ENCODE data around the gene RGS4. TPM values are rescaled to one million over a fixed set of nuclear protein-coding genes. Genes with fewer than 3 reads are reported as not detected.
"Not testable (repeated sequence)": the region's sequence is repeated elsewhere in the genome, so short reads cannot be mapped to it uniquely, and the experiment has no call there.

Gene RGS4
- polyA plus RNA-seq, 6 donors from 2014 or later: not detected

DNA sequence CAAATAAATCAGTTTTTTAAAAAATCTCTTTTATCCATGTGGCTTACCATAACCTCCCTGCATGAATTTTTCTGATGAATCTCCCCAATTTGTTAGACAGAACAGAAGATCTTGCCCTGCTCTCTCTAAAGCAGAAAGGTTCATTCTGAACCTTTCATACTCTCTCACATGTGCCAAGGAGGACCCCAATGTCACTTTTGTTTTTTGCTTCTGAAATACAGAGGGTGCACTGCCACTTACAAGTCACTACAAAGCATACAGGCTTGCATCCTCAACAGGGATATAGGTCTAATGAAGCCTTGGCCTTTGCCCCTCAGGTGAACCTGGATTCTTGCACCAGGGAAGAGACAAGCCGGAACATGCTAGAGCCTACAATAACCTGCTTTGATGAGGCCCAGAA lies 4.8 kb downstream of the RGS4 start:
- DNase-seq (no peak), ATAC-seq (ENCODE audit: low read depth in 2 of 2) (no peak)
- Mint-ChIP-seq H3K9me3 (peaks cover 0 to 6% (median 0%) of the 10 kb centered on the region in 7 donors), H3K4me1 (peaks cover 0 to 3% (median 0%) of the 10 kb centered on the region in 3 donors), H3K27me3 (peaks cover 25 to 41% (median 27%) of the 10 kb centered on the region in 3 donors), H3K4me3 (no peak overlapping the region), H3K36me3 (no peaks in the 10 kb centered on the region), H3K27ac (no peak overlapping the region)

DNA sequence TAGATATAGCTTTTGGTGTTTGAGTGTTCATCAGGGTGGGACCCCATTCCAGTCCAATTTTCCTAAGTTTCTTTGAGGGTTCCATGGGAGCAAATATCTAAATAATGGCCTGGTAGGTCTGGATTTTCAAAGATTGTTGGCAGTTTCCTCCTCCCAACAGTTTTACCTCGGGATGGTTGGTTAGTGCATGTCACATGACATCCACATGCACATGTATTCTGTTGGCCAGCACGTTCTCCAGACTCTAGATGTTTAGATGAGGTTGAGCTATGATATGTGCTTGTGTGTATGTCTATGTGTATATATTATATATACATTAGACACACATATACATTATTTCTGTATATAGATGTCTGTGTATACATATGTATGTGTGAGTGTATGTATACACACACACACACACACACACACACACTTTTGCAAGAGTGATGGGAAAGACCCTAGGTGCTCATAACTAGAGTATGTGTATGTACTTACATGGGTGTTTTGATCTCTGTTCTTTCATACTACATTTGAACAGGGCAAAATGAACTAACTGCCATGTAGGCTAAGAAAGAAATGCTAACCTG lies 5.6 kb downstream of the RGS4 start:
- no peak for ATAC-seq (ENCODE audit: low read depth in 2 of 2)

DNA sequence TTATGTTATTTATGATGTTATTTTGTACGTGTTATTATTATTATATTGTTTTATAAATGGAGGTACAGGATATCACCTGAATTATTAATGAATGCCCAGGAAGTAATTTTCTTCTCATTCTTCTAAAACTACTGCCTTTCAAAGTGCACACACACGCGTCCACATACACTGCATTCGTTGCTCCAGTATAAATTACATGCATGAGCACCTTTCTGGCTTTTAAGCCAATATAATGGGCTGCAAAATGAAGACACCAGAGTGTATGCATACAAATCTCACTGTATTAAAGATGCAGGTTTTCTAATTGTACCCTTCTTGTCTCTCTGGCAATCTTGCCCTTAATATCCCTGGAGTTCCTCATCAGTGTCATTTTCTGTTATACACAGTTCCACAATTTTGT lies 6.9 kb downstream of the RGS4 start:
- no peak for ATAC-seq (ENCODE audit: low read depth in 2 of 2)
- Mint-ChIP-seq H3K36me3 (no peaks in the 10 kb centered on the region), H3K4me3 (no peak overlapping the region), H3K9me3 (peaks cover 0 to 8% (median 0%) of the 10 kb centered on the region in 7 donors), H3K4me1 (peaks cover 0 to 3% (median 0%) of the 10 kb centered on the region in 3 donors), H3K27me3 (peaks cover 14 to 27% (median 22%) of the 10 kb centered on the region in 3 donors), H3K27ac (no peak overlapping the region)
- DNase-seq: no peak

More for the DNA sequence above, 5.6 kb downstream of the RGS4 start:
- Mint-ChIP-seq H3K27ac (no peak overlapping the region), H3K9me3 (peaks cover 0 to 6% (median 0%) of the 10 kb centered on the region in 7 donors), H3K27me3 (peaks cover 17 to 33% (median 27%) of the 10 kb centered on the region in 3 donors), H3K36me3 (no peaks in the 10 kb centered on the region), H3K4me3 (no peak overlapping the region), H3K4me1 (peaks cover 0 to 3% (median 0%) of the 10 kb centered on the region in 3 donors)
- DNase-seq: no peak

DNA sequence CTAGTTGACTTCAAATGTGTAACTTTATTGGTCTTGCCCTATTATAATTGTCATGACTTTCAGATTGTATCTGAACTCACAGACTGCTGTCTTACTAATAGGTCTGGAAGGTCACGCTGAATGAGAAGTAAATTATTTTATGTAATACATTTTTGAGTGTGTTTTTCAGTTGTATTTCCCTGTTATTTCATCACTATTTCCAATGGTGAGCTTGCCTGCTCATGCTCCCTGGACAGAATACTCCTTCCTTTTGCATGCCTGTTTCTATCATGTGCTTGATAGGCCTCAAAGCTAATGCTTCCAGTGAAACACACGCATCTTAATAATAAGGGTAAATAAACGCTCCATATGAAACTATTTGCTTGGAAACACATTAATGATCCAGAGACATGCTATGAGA lies 7.3 kb downstream of the RGS4 start:
- H3K27ac Mint-ChIP-seq: no peak overlapping the region
- DNase-seq: no peak
- no peak overlapping the region for H3K4me3 Mint-ChIP-seq
- no peak for ATAC-seq (ENCODE audit: low read depth in 2 of 2)
- peaks cover 14 to 27% (median 19%) of the 10 kb centered on the region in 3 donors for H3K27me3 Mint-ChIP-seq
- no peaks in the 10 kb centered on the region for H3K36me3 Mint-ChIP-seq
- peaks cover 0 to 3% (median 0%) of the 10 kb centered on the region in 3 donors for H3K4me1 Mint-ChIP-seq
- peaks cover 0 to 8% (median 0%) of the 10 kb centered on the region in 7 donors for H3K9me3 Mint-ChIP-seq

DNA sequence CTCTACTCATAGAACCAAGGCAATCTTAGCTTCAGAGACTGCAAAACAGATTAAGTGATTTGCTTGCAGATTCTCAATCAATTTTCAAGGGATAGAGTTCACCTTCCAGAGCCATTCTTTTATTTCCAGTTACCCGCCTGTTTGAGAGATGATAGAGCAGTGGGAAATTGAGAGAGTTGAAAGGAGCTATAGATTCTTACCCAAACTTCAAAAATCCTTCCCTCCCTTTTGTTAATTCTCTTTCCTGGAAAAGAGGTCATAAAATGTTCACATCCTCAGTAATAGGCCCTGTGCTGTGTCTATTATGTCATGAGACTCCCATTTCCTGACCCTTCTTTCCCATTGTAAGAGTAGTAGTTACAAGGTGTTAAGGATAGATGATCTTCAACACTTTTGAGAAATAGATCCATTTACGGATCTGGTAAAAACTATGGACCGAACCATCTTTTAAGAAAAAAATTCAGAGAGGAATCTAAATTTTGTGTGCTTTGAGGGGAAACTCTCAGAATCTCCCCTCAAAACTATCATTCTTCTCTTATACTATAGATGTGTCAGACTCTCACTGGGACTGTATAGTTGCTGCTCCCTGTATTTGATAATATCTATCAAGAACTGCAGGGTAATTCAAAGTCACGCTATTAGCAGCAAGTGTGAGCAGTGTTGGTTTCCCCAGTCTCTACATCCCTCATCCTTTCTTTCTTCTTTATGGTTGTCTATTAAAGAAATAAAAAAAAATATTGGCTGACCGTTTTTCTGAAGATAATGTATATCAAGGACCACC lies 8.0 kb downstream of the RGS4 start:
- no peak for ATAC-seq (ENCODE audit: low read depth in 2 of 2)
- no peaks in the 10 kb centered on the region for H3K36me3 Mint-ChIP-seq
- no peaks in the 10 kb centered on the region for H3K4me1 Mint-ChIP-seq
- no peak overlapping the region for H3K4me3 Mint-ChIP-seq
- no peak overlapping the region for H3K27ac Mint-ChIP-seq
- H3K27me3 Mint-ChIP-seq: peaks cover 14 to 27% (median 19%) of the 10 kb centered on the region in 3 donors
- no peak for DNase-seq
- peaks cover 0 to 8% (median 0%) of the 10 kb centered on the region in 7 donors for H3K9me3 Mint-ChIP-seq

DNA sequence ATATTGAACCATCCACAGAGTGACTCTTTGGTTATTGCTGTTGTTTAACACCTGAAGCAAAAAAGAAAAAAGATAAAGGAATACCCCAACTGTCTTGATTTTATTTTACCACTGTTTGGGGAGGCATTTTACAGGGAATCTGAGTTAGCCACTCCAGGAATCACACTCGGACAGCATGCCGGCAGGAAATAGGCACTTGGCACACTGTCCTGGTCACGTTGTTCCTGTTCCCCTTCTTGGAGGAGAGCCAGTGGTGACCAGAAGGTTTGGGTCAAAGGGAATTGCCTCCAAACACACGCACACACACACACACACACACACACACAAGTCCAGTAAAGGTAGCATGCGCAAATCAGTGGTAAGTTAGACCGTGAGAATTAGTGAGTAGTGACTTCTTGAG lies 13.8 kb downstream of the RGS4 start:
- Mint-ChIP-seq H3K4me1 (no peaks in the 10 kb centered on the region), H3K36me3 (no peaks in the 10 kb centered on the region), H3K9me3 (peaks cover 0 to 4% (median 2%) of the 10 kb centered on the region in 7 donors), H3K27ac (no peak overlapping the region), H3K27me3 (no peaks in the 10 kb centered on the region), H3K4me3 (no peak overlapping the region)
- ATAC-seq (ENCODE audit: low read depth in 2 of 2) (no peak), DNase-seq (no peak)

DNA sequence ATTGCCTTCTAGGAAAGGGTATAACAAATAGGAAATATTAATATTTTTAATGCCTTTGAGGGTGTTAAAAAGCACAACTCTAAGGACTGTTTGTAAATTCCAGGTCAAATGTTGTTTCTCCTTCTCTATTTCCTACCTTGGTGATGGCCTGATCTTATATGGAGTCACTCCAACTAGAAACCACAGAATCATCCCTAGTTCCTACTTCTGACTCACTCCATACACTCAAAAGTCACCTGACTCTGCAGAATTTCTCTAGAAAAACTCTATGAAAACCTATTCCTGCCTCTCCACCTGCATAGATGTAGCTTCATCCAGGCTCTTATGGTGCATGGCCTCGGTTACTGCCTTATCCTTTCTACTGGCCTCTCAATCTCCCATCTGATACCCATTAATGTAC lies 14.5 kb downstream of the RGS4 start:
- peaks cover 0 to 3% (median 2%) of the 10 kb centered on the region in 7 donors for H3K9me3 Mint-ChIP-seq
- no peaks in the 10 kb centered on the region for H3K36me3 Mint-ChIP-seq
- no peaks in the 10 kb centered on the region for H3K27me3 Mint-ChIP-seq
- H3K4me3 Mint-ChIP-seq: no peak overlapping the region
- DNase-seq (no peak), ATAC-seq (ENCODE audit: low read depth in 2 of 2) (no peak)
- H3K27ac Mint-ChIP-seq: no peak overlapping the region
- H3K4me1 Mint-ChIP-seq: no peaks in the 10 kb centered on the region

DNA sequence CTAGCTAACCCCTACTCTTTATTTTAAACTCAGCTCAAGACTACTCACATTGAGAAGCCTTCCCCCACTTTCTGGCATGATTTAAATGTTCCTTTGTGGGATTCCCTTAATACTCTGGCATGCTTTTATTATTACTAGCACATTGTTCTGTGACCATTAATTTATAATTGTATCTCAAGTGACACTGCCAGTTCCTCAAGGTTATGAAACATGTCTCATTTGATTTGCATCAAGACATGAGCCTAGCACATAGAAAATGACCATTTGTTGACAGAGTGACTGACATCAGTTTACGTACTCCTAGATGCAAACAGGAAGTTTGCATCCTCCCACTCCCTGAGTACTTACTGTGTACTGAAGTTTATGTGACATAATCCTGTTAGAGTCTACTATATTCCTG lies 15.2 kb downstream of the RGS4 start:
- Mint-ChIP-seq H3K27me3 (no peaks in the 10 kb centered on the region), H3K9me3 (peaks cover 0 to 6% (median 4%) of the 10 kb centered on the region in 7 donors), H3K4me1 (no peaks in the 10 kb centered on the region), H3K36me3 (no peaks in the 10 kb centered on the region), H3K27ac (peak overlapping the region in 1 of 6 donors; percentile 5), H3K4me3 (no peak overlapping the region)
- ATAC-seq (ENCODE audit: low read depth in 2 of 2) (no peak), DNase-seq (no peak)

DNA sequence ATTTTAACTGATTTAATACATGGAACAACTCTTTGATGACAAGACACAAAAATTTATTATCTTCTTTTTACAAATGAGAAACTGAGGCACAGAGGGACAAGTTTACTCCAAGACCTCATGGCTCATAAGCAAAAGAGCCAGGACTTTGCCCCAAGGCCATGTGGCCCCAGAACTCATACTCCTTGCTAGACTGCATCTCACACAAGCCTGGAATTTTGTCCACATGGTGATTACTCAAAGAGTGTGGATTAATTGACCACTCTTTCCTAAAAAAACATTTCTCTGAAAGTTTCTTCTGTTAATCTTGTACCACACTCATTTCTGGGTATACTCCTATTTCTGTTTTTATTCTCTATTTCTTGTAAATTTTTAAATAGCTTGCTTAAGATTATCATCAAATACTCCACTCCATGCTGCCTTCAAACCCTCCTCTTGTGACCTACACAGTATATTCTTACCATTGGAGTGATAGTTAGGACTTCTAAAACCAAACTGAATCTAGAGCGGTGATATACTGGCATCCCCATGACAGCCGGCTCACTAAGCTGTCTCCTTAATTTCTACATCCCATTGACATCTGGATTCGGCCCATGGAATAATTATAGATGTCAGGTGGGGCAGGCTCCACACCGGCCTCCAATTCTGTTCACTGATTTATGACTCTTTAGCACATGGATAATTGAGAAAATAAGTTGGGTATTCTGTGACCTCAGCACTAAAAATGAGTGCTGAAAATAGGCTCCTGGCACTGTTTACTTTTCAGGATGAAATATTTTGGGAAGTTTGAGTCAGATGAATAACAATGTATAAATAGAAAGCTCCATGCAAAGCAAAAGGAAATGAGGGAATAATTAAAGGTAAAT lies 16.1 kb downstream of the RGS4 start:
- Mint-ChIP-seq H3K9me3 (peaks cover 0 to 6% (median 3%) of the 10 kb centered on the region in 7 donors), H3K27me3 (no peaks in the 10 kb centered on the region), H3K27ac (peak overlapping the region in 1 of 6 donors; percentile 46), H3K4me3 (no peak overlapping the region), H3K4me1 (no peaks in the 10 kb centered on the region), H3K36me3 (no peaks in the 10 kb centered on the region)
- ATAC-seq (ENCODE audit: low read depth in 2 of 2): no peak
- no peak for DNase-seq

DNA sequence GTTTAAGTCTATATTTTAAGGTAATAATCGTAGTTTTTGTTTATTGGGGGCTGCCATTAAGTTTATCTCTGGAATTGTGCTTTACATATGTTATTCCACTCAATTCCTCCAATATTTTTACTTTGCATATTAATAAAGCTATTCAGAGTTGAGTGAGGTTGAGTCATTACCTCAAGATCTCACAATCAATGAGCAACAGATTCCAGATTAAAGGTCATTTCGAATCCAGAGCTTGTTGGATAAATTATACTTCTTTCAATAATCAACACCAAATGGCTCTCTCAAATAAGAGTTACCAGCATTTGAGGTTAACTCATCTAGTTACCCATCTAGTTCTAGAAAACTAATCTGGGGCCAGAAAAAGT lies 16.7 kb downstream of the RGS4 start:
- no peak for DNase-seq
- Mint-ChIP-seq H3K27me3 (no peaks in the 10 kb centered on the region), H3K36me3 (no peaks in the 10 kb centered on the region), H3K4me3 (no peak overlapping the region), H3K27ac (peak overlapping the region in 1 of 6 donors; percentile 46), H3K4me1 (no peaks in the 10 kb centered on the region), H3K9me3 (peaks cover 0 to 6% (median 3%) of the 10 kb centered on the region in 7 donors)
- ATAC-seq (ENCODE audit: low read depth in 2 of 2): no peak

DNA sequence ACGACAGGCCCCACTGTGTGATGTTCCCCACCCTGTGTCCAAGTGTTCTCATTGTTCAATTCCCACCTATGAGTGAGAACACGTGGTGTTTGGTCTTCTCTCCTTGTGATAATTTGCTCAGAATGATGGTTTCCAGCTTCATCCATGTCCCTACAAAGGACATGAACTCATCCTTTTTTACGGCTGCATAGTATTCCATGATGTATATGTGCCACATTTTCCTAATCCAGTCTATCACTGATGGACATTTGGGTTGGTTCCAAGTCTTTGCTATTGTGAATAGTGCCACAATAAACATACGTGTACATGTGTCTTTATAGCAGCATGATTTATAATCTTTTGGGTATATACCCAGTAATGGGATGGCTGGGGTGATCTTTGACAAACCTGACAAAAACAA lies 20.0 kb downstream of the RGS4 start:
- not testable (repeated sequence) for DNase-seq; H3K27me3 Mint-ChIP-seq; ATAC-seq (ENCODE audit: low read depth in 2 of 2); H3K9me3 Mint-ChIP-seq; H3K4me1 Mint-ChIP-seq; H3K4me3 Mint-ChIP-seq; H3K36me3 Mint-ChIP-seq; H3K27ac Mint-ChIP-seq

DNA sequence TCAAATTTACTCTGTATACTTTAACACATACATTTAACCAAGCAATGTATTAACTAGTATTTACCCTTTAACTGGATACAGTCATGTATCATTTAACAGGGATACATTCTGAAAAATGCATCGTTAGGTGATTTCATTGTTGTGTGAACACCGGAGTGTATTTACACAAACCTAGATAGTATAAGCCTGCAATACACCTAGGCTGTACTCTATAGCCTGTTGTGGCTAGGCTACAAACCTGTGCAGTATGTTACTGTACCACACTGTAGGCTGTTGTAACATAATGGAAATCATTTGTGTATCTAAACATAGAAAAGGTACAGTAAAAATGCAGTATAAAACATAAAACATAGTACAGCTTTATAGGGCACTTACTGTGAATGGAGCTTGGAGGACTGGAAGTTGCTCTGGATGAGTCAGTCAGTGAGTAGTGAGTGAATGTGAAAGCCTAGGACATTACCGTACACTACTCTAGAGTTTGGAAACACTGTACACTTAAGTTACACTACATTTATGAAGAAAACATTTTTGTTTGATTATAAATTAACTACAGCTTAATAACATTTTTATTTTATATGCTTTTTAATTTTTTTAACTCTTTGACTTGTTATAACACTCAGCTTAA lies 21.3 kb downstream of the RGS4 start:
- ATAC-seq (ENCODE audit: low read depth in 2 of 2): no peak
- peaks cover 0 to 4% (median 2%) of the 10 kb centered on the region in 7 donors for H3K9me3 Mint-ChIP-seq
- no peak for DNase-seq
- no peak overlapping the region for H3K27ac Mint-ChIP-seq
- no peak overlapping the region for H3K4me3 Mint-ChIP-seq
- H3K4me1 Mint-ChIP-seq: no peaks in the 10 kb centered on the region
- H3K36me3 Mint-ChIP-seq: no peaks in the 10 kb centered on the region
- H3K27me3 Mint-ChIP-seq: peaks cover 5 to 7% (median 5%) of the 10 kb centered on the region in 3 donors

DNA sequence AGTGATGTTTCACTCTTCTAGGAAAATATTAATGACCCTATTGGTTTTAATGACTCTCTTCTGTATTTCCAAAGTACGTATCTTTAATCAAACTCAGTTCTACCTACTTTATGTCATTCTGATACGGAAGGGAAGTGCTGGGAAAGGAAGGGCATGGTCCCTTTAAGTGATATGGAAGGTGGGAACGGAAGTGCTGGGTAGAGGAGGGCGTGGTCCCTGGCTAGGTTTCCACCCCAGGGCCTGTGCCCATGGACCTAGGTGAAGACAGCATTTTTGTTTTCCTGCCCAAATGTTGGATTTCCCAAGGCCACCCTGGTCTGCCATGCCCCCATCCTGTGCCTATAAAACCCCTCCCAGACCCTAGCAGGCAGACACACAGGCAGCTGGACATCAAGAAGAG lies 24.0 kb downstream of the RGS4 start:
- no peaks in the 10 kb centered on the region for H3K36me3 Mint-ChIP-seq
- no peak overlapping the region for H3K4me3 Mint-ChIP-seq
- peaks cover 5 to 7% (median 5%) of the 10 kb centered on the region in 3 donors for H3K27me3 Mint-ChIP-seq
- DNase-seq (no peak), ATAC-seq (ENCODE audit: low read depth in 2 of 2) (no peak)
- peaks cover 0 to 4% (median 3%) of the 10 kb centered on the region in 7 donors for H3K9me3 Mint-ChIP-seq
- H3K27ac Mint-ChIP-seq: no peak overlapping the region
- no peaks in the 10 kb centered on the region for H3K4me1 Mint-ChIP-seq
